Measurements from ENCODE around the gene ENTR1.

ENTR1 gene

GRCh38 chr9:136457326-136457725 lies 46.9 kb upstream of the ENTR1 start:
- POLR2A ChIA-PET = interaction anchor here (0.6 kb wide), 1 partner anchor 72 kb away, joined by 3 read pairs; no protein-coding TSS in a partner anchor
- CTCF ChIA-PET = interaction anchor here (1.4 to 2.3 kb wide), 2 partner anchors 16 to 186 kb away, joined by 3 to 9 read pairs; no protein-coding TSS in a partner anchor
- H3K36me3 ChIP-seq (ENCODE audit: control insufficient read depth in 2 of 2, insufficient read depth in 1 of 2, low read length in 2 of 2) = peaks cover 31 to 89% of the 10 kb centered on the region in 2 experiments

GRCh38 chr9:136456258-136456657 lies 45.8 kb upstream of the ENTR1 start:
- no peaks in the 10 kb centered on the region for H3K9me3 ChIP-seq (ENCODE audit: control insufficient read depth, insufficient read depth, low read depth, low read length)
- H3K4me3 ChIP-seq (ENCODE audit: low read depth, low read length) = no peak overlapping the region
- H3K36me3 ChIP-seq (ENCODE audit: control insufficient read depth in 2 of 2, insufficient read depth in 1 of 2, low read length in 2 of 2) = peaks cover 31 to 87% of the 10 kb centered on the region in 2 experiments
- H3K27ac ChIP-seq (ENCODE audit: extremely low read depth, low read depth, low read length) = no peak overlapping the region
- ChIA-PET CTCF (no interaction called here), POLR2A (no interaction called here)
- no peak for TF ChIP-seq ZNF211 (tag by site-specific recombination; IDR thresholded peaks at IDR 0.05; ENCODE audit: low read depth)
- no peak for TF ChIP-seq ZNF837 (tag by site-specific recombination; IDR thresholded peaks at IDR 0.05)
- no peak for TF ChIP-seq ZNF280D (tag by site-specific recombination; IDR thresholded peaks at IDR 0.05)
- TF ChIP-seq ZNF692 (tag by site-specific recombination; IDR thresholded peaks at IDR 0.05) = no peak
- H3K4me1 ChIP-seq (ENCODE audit: control insufficient read depth, insufficient read depth, low read length) = no peaks in the 10 kb centered on the region

More at GRCh38 chr9:136457326-136457725, 46.9 kb upstream of the ENTR1 start:
- no peak overlapping the region for H3K4me3 ChIP-seq (ENCODE audit: low read depth, low read length)
- TF ChIP-seq ZNF555 (tag by site-specific recombination; conservative IDR thresholded peaks at IDR 0.05) (no peak), SP2 (tag by site-specific recombination; IDR thresholded peaks at IDR 0.05) (no peak), KLF10 (tag by site-specific recombination; IDR thresholded peaks at IDR 0.05) (no peak), ZNF175 (tag by site-specific recombination; IDR thresholded peaks at IDR 0.05) (no peak), ZNF138 (tag by site-specific recombination; IDR thresholded peaks at IDR 0.05; ENCODE audit: borderline replicate concordance) (no peak), ZNF610 (tag by site-specific recombination; IDR thresholded peaks at IDR 0.05; ENCODE audit: borderline replicate concordance) (no peak), TRIM28 (IDR thresholded peaks at IDR 0.05; ENCODE audit: borderline replicate concordance, low read length) (no peak), ZNF155 (tag by site-specific recombination; IDR thresholded peaks at IDR 0.05) (no peak), PRDM10 (tag by site-specific recombination; IDR thresholded peaks at IDR 0.05) (no peak), ZIC2 (tag by site-specific recombination; IDR thresholded peaks at IDR 0.05) (no peak), ZNF169 (tag by site-specific recombination; IDR thresholded peaks at IDR 0.05) (no peak), GLI2 (tag by site-specific recombination; IDR thresholded peaks at IDR 0.05; ENCODE audit: borderline replicate concordance, low read depth) (no peak), ZNF2 (tag by site-specific recombination; IDR thresholded peaks at IDR 0.05) (no peak), ZNF292 (tag by site-specific recombination; IDR thresholded peaks at IDR 0.05; ENCODE audit: borderline replicate concordance, low read depth) (no peak), ZNF830 (tag by site-specific recombination; IDR thresholded peaks at IDR 0.05; ENCODE audit: low read depth) (no peak), ZSCAN5A (tag by site-specific recombination; IDR thresholded peaks at IDR 0.05) (no peak), ZBTB21 (tag by site-specific recombination; IDR thresholded peaks at IDR 0.05) (no peak), ZNF549 (tag by site-specific recombination; IDR thresholded peaks at IDR 0.05) (no peak)
- no peaks in the 10 kb centered on the region for H3K9me3 ChIP-seq (ENCODE audit: control insufficient read depth, insufficient read depth, low read depth, low read length)
- no peaks in the 10 kb centered on the region for H3K4me1 ChIP-seq (ENCODE audit: control insufficient read depth, insufficient read depth, low read length)
- H3K27ac ChIP-seq (ENCODE audit: extremely low read depth, low read depth, low read length) = no peak overlapping the region

Data from HEK293 (cell line).